BE2C (cell line): ENCODE results near the gene GNAO1.

Experiments used
- DNase-seq: peaks from one replicate; pipeline ENCODE4 v3.0.0-alpha.2; 2020
- H3K27me3 ChIP-seq: fragments of 250-450 bp; sonication (Bioruptor Pico); 2 replicates; pipeline ENCODE4 v1.5.1; 2020; ENCODE audit warnings: mild to moderate bottlenecking
- H3K36me3 ChIP-seq: fragments of 250-450 bp; sonication (Bioruptor Pico); 2 replicates; pipeline ENCODE4 v1.5.1; 2020; ENCODE audit warnings: mild to moderate bottlenecking
- H3K4me1 ChIP-seq: fragments of 250-450 bp; sonication (Bioruptor Pico); 2 replicates; pipeline ENCODE4 v1.5.1; 2020
- H3K4me3 ChIP-seq: 2 replicates; pipeline ENCODE4 v1.5.1; 2011; ENCODE audit warnings: low read depth, low read length
- H3K9me3 ChIP-seq: fragments of 250-450 bp; sonication (Bioruptor Pico); 2 replicates; pipeline ENCODE4 v1.5.1; 2020
- CTCF ChIP-seq: IDR thresholded peaks from 2 replicates; pipeline ENCODE4 v1.5.1; 2012; ENCODE audit warnings: mild to moderate bottlenecking, low read depth, low read length

The GNAO1 gene

DNA sequence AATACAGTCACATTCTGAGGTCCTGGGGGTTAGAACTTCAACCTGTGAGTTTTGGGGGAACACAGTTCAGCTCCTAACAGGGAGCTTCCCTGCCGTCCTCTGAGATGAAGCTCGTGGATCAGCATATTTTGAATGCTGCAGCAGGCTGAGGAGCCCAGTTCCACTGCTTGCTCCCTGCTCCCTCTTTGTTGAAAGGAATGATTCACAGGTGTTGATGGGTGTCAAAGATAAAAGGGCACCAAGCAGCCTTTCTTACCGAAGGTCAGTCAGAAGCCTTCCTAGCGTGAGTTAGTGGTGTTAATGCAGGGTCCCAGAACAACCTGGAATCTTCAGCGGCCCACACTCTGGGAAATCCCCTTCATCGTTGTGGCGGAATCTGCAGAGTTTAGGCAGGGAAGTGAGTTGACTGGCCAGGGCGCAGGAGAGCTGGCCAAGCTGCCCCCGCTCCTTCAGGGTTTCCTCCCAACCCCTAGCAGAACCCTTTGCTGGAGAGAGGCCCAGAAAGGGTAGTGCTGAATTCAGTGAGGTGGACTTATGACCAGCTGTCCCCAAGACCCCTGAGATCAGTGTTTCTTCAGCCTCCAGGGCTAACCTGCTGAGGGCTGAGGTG is 114.8 kb downstream of the GNAO1 start:
- H3K36me3 ChIP-seq, result peaks cover 65% of the 10 kb centered on the region
- no peak for DNase-seq
- peaks cover 4% of the 10 kb centered on the region for H3K4me1 ChIP-seq
- no peaks in the 10 kb centered on the region for H3K27me3 ChIP-seq
- no peak for TF ChIP-seq CTCF
- no peak overlapping the region for H3K4me3 ChIP-seq
- H3K9me3 ChIP-seq, result no peaks in the 10 kb centered on the region

GRCh38 chr16:56306690-56307533 is 115.6 kb downstream of the GNAO1 start:
- H3K9me3 ChIP-seq, result no peaks in the 10 kb centered on the region
- peaks cover 11% of the 10 kb centered on the region for H3K4me1 ChIP-seq
- H3K27me3 ChIP-seq, result no peaks in the 10 kb centered on the region
- no peak overlapping the region for H3K4me3 ChIP-seq
- DNase-seq, result no peak
- H3K36me3 ChIP-seq, result peaks cover 60% of the 10 kb centered on the region
- no peak for TF ChIP-seq CTCF

- no peak for DNase-seq
- H3K4me1 ChIP-seq, result peaks cover 15% of the 10 kb centered on the region
- H3K4me3 ChIP-seq, result no peak overlapping the region
- no peaks in the 10 kb centered on the region for H3K9me3 ChIP-seq
- peaks cover 57% of the 10 kb centered on the region for H3K36me3 ChIP-seq
- no peaks in the 10 kb centered on the region for H3K27me3 ChIP-seq
- no peak for TF ChIP-seq CTCF
Observed at GRCh38 chr16:56307534-56307873, 116.2 kb downstream of the GNAO1 start.

GRCh38 chr16:56309008-56309407 is 117.7 kb downstream of the GNAO1 start:
- H3K4me1 ChIP-seq, result peaks cover 17% of the 10 kb centered on the region
- DNase-seq, result no peak
- H3K4me3 ChIP-seq, result no peak overlapping the region
- TF ChIP-seq CTCF, result no peak
- H3K9me3 ChIP-seq, result no peaks in the 10 kb centered on the region
- peaks cover 50% of the 10 kb centered on the region for H3K36me3 ChIP-seq
- no peaks in the 10 kb centered on the region for H3K27me3 ChIP-seq

GRCh38 chr16:56310690-56311089 is 119.4 kb downstream of the GNAO1 start:
- no peak for DNase-seq
- Histone ChIP-seq H3K4me1 (peaks cover 17% of the 10 kb centered on the region), H3K27me3 (no peaks in the 10 kb centered on the region), H3K36me3 (peaks cover 39% of the 10 kb centered on the region), H3K4me3 (no peak overlapping the region), H3K9me3 (no peaks in the 10 kb centered on the region)
- no peak for TF ChIP-seq CTCF
